GM21367 (cell line): ENCODE measurements around the gene CTSE.

Source experiments
- ATAC-seq: cut with Tn5 transposase; IDR thresholded peaks from one replicate; pipeline ENCODE4 v1.9.1; 2021; ENCODE audit not compliant: unreplicated experiment

Gene CTSE

DNA sequence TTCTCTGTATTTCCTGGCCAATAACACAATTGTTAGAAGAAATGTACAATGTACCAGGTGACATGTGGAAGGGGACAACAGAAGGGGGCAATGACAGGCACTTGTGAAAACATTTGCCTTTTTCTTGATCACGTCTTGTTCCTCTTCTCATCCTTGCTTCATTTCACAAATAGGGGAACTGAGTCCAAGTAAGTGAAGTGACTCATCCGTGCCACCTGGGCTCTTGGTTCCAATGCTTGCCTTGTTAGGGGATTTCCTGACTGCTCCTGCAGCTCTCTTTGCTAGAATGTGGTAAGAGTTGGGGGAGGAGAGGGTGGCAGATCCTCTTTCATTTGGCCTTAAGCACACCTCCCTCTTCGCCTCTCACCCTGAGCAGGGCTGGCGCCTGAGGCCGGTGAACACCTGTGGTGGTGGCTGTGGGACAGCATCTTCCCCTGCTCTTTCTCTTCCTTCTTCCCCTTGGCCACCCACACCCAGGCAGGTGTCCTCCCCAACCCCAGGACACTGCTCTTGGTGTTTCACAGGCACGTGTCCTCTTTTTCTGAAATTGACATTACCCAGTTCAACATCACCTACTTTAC is 27.1 kb upstream of the CTSE start:
- ATAC-seq = peak; percentile 84

GRCh38 chr1:206049919-206050600 is 26.4 kb upstream of the CTSE start:
- ATAC-seq = no peak

GRCh38 chr1:206049293-206049692 is 25.6 kb upstream of the CTSE start:
- peak; percentile 40 for ATAC-seq

DNA sequence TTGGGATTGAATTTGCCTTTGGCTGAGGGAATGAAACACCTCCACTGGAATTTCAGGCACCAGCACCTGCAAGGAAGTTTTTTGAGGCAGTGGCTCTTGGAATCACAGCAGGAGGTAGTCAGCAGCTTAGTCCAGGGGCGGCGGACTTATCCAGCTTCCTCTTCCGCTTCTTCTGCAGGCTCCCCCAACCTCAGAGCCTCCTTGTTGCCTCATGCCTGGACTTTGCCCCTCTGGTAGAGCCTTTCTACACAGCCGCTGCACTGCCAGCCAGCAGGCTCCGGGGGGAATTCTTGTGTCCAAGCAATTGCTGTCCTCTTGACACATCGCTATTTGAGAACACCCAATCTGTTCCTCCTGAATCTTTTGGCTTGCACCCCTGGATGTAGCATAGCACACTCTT is 24.9 kb upstream of the CTSE start:
- ATAC-seq = no peak

- ATAC-seq = no peak
Measured at GRCh38 chr1:206047271-206047670, 23.6 kb upstream of the CTSE start.

- ATAC-seq = peak; percentile 69
Measured at GRCh38 chr1:206041640-206042039, 17.9 kb upstream of the CTSE start.

DNA sequence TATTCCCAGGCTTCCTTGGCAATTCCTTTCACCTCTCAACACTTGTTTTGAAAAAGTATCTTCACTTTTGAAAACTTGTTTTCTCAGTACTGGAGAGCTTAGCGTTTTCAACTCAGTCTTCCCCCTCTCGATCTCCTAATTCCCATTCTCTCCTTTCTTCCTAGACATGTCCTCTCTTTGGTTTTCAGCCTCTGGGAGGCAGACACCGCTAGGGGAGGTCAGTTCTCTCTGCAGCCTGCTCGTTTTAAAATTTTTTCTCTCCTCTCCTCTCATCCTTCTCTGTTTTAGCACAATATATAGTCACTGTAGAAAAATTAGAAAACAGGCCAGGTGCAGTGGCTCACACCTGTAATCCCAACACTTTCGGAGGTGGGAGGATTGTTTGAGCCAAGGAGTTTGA is 16.6 kb upstream of the CTSE start:
- ATAC-seq = no peak

- ATAC-seq = no peak
Measured at GRCh38 chr1:206039046-206039973, 15.6 kb upstream of the CTSE start.

GRCh38 chr1:206037581-206037980 is 13.9 kb upstream of the CTSE start:
- no peak for ATAC-seq

DNA sequence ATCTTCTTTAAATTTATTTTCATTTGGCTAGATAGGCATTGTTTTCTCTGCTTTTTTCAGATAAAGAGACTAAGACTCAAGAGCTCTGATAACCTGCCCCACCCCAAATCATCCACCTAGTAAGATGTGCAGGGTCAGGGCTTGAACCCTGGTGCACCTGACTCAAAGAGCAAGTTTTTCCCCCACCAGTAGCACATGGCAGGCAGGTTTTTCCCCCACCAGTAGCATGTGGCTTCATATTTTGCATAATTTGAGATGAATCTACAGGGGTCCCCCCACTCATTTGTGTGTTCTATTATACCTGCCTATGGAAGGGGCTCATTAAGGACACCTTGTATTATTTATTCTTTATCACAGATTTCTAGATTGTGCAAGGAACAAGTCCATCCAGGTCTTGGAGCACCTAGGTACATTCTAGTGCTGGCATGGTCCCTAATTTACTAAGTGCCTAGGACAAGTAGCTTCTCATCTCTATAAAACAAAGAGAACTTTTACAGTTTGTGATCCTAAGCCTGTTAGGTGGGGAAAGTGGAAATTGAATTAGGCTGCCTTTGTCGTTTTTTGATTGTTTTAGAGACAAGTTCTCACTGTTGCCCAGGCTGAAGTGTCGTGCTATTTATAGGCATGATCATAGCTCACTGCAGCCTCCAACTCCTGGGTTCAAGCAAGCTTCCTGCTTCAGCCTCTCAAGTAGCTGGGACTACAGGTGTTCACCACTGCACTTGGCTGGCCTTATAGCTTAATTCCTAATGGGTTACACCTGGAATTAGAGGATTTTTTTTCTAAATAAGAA is 13.2 kb upstream of the CTSE start:
- ATAC-seq = no peak

- no peak for ATAC-seq
Measured at GRCh38 chr1:206035027-206035426, 11.3 kb upstream of the CTSE start.

GRCh38 chr1:206032380-206033140 is 8.9 kb upstream of the CTSE start:
- no peak for ATAC-seq

- ATAC-seq = peak; percentile 64
Measured at GRCh38 chr1:206030714-206031113, 7.0 kb upstream of the CTSE start.

DNA sequence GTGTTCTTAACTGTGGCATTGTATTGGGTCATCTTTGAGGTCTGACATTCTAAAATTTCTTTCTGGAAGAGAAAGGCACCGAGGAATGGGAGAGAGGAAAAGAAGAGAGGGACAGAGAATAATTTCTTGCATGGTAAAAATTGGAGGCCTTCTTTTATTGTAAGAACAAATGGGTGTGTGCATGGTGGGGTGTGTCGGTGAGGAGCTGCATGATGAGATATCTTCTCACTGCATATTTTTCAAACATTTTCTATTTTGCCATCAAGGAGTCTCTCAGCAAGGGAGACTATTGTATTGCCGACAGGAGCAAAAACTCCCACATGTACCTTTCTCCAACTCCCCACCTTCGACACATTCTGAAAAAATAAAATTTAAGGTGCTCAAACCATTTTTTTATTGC is 6.5 kb upstream of the CTSE start:
- ATAC-seq = no peak

DNA sequence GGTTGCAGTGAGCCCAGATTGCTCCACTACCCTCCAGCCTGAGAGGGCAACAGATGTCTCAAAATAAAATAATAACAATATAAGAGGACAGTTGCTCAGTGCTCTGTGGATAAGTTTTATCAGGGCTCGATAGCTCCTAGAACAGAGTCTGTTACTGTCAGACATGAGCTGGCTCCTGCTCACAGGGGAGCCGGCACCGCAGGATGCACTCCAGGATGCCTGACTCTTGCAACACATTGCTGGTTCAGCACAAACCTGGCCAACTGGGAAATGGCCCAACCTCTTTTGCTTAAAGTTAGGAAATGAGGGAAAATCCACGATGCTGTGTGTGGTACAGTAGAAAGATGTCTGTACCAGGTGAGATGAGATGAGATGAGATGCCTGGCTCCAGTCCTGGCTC is 5.8 kb upstream of the CTSE start:
- ATAC-seq = no peak

- no peak for ATAC-seq
Measured at GRCh38 chr1:206025283-206025820, 1.7 kb upstream of the CTSE start.

- no peak for ATAC-seq
Measured at GRCh38 chr1:206022766-206023165, 929 bp downstream of the CTSE start.

GRCh38 chr1:206021626-206022365 is 1.9 kb downstream of the CTSE start:
- ATAC-seq = no peak

DNA sequence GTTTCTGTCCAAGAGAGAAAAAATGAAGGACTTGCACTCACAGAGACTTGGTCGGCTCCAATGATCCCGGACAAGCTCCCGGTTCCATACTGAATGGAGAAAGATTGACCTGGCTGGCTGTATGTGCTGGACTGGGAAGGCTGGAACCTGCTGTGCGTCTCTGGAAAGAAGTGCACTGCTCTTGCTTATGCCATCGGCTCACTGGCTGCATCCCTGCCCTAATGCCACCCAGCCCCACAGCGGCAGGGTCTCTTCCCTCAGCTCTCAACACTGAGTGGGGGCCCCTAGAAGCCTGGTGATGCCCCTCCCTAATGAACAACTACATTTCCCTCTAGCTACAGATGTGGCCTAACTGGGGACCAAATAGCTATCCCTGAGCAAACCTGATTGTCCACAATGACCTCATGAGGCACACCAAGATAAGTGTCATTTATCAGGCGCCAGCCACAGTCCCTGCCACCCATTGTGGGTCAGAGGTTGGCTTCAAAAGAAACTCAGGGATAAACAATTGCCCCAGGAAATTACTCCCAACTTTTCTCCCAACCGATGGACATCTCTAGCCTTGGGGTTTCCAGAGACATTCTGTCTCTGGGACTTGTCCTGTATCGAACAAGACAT is 2.6 kb downstream of the CTSE start:
- no peak for ATAC-seq
